Measurements from ENCODE around the gene MINDY1. TPM values are rescaled to one million over a fixed set of nuclear protein-coding genes. Genes with fewer than 3 reads are reported as not detected.

Gene MINDY1
- total RNA-seq, 1 donor, result 16.4 TPM

GRCh38 chr1:151036356-151036755 is 29.7 kb upstream of the MINDY1 start, which contains the start of gene BNIPL:
TSS of gene BNIPL (plus strand) at chr1:151036586. CDS start at chr1:151036726, 140 bp downstream.
- DNase-seq (ENCODE audit: low read depth), result no peak

GRCh38 chr1:151035167-151035566 is 28.5 kb upstream of the MINDY1 start:
- no peak overlapping the region for H3K4me3 ChIP-seq (ENCODE audit: low read depth, low read length)
- TF ChIP-seq CTCF (IDR thresholded peaks at IDR 0.05; ENCODE audit: insufficient read depth, low read length), result no peak
- no peak for DNase-seq (ENCODE audit: low read depth)

More at GRCh38 chr1:151036356-151036755, 29.7 kb upstream of the MINDY1 start, which contains the start of gene BNIPL:
- no peak for TF ChIP-seq CTCF (IDR thresholded peaks at IDR 0.05; ENCODE audit: insufficient read depth, low read length)
- H3K4me3 ChIP-seq (ENCODE audit: low read depth, low read length), result no peak within 1 kb of the TSS

GRCh38 chr1:151032164-151032563 is 25.5 kb upstream of the MINDY1 start:
- H3K4me3 ChIP-seq (ENCODE audit: low read depth, low read length), result no peak overlapping the region
- no peak for DNase-seq (ENCODE audit: low read depth)
- no peak for TF ChIP-seq CTCF (IDR thresholded peaks at IDR 0.05; ENCODE audit: insufficient read depth, low read length)

GRCh38 chr1:151026460-151026859 is 19.8 kb upstream of the MINDY1 start:
- DNase-seq (ENCODE audit: low read depth), result no peak
- no peak overlapping the region for H3K4me3 ChIP-seq (ENCODE audit: low read depth, low read length)
- no peak for TF ChIP-seq CTCF (IDR thresholded peaks at IDR 0.05; ENCODE audit: insufficient read depth, low read length)

GRCh38 chr1:151024540-151025146 is 17.9 kb upstream of the MINDY1 start:
- peak; percentile 82 for TF ChIP-seq CTCF (IDR thresholded peaks at IDR 0.05; ENCODE audit: insufficient read depth, low read length)
- no peak overlapping the region for H3K4me3 ChIP-seq (ENCODE audit: low read depth, low read length)
- DNase-seq (ENCODE audit: low read depth), result peak; percentile 74

- peak; percentile 41 for TF ChIP-seq CTCF (IDR thresholded peaks at IDR 0.05; ENCODE audit: insufficient read depth, low read length)
- DNase-seq (ENCODE audit: low read depth), result peak; percentile 87
- no peak overlapping the region for H3K4me3 ChIP-seq (ENCODE audit: low read depth, low read length)
Measured at GRCh38 chr1:151013518-151013917, 6.8 kb upstream of the MINDY1 start.

Measured in fibroblast of the aortic adventitia (primary cell).